Lower lobe of right lung (tissue), 2 donors: Measurements from ENCODE around the gene CELF4. TPM values are rescaled to one million over a fixed set of nuclear protein-coding genes. Genes with fewer than 3 reads are reported as not detected.

ENCODE experiments used
- ATAC-seq, 2 donors: fragments of 200-7000 bp; cut with Tn5 transposase; one replicate each; pipeline ENCODE4 v1.9.1; 2020 to 2022; ENCODE audit warnings: mild to moderate bottlenecking in 2 of 2, moderate library complexity in 2 of 2
- DNase-seq: peaks from one replicate; pipeline ENCODE4 v3.0.0-alpha.2; 2020
- H3K27ac ChIP-seq: fragments of 200-600 bp; one replicate; pipeline ENCODE4 v1.8.0; 2022
- H3K27me3 ChIP-seq: fragments of 200-600 bp; one replicate; pipeline ENCODE4 v1.8.0; 2022; ENCODE audit warnings: low read depth
- H3K36me3 ChIP-seq: fragments of 200-600 bp; one replicate; pipeline ENCODE4 v1.8.0; 2022; ENCODE audit warnings: mild to moderate bottlenecking
- H3K4me1 ChIP-seq: fragments of 200-600 bp; one replicate; pipeline ENCODE4 v1.8.0; 2022
- H3K4me3 ChIP-seq: fragments of 200-600 bp; one replicate; pipeline ENCODE4 v1.8.0; 2022; ENCODE audit warnings: mild to moderate bottlenecking
- H3K9me3 ChIP-seq: fragments of 200-600 bp; one replicate; pipeline ENCODE4 v1.8.0; 2022
- intact Hi-C: fragments of 100-400 bp; cut with DNase I; formaldehyde crosslinking; loops from one replicate; pipeline ENCODE4 v1.11.0; 2022
- total RNA-seq: library from RNA; stranded (reverse); fragmentation: NEBNext Ultra II Directional; extraction: Animal tissue kit (Norgen Biotek cat#: 25700); gene quantifications from one replicate; pipeline ENCODE4 v1.2.1, GENCODE V29; 2021
- TF ChIP-seq, protein P1 (sequence below): fragments of 200-600 bp; IDR thresholded peaks from one replicate; pipeline ENCODE4 v1.8.0; 2022; ENCODE audit warnings: antibody characterized with exemption, mild to moderate bottlenecking
- donor health status: DM: no; HTN: yes; CAD: no; lungs with severe emphysema.

CELF4 gene
- total RNA-seq, 1 donor from 2014 or later = 0.38 TPM

DNA sequence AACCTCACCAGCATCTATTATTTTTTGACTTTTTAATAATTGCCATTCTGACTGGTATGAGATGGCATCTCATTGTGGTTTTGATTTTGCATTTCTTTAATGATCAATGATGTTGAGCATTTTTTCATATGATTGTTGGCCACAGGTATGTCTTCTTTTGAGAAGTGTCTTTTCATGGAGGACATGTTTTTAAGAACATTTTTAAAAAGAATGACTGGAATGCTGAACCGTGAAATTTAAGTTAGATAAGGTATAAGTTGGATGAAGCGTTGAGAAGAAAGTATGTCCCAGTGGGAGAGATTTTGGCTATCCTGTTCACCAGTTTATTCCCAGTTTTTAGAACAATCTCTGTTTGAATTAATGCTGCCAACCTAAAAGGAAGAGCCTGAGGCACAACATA lies 365.9 kb downstream of the CELF4 start:
- Histone ChIP-seq H3K4me3 (no peak overlapping the region), H3K27me3 (no peaks in the 10 kb centered on the region), H3K4me1 (no peaks in the 10 kb centered on the region), H3K9me3 (peaks cover 9% of the 10 kb centered on the region), H3K36me3 (no peaks in the 10 kb centered on the region), H3K27ac (no peak overlapping the region)
- intact Hi-C loops = no loop called here
- ATAC-seq (no peak), DNase-seq (no peak)
- TF ChIP-seq, protein P1, sequence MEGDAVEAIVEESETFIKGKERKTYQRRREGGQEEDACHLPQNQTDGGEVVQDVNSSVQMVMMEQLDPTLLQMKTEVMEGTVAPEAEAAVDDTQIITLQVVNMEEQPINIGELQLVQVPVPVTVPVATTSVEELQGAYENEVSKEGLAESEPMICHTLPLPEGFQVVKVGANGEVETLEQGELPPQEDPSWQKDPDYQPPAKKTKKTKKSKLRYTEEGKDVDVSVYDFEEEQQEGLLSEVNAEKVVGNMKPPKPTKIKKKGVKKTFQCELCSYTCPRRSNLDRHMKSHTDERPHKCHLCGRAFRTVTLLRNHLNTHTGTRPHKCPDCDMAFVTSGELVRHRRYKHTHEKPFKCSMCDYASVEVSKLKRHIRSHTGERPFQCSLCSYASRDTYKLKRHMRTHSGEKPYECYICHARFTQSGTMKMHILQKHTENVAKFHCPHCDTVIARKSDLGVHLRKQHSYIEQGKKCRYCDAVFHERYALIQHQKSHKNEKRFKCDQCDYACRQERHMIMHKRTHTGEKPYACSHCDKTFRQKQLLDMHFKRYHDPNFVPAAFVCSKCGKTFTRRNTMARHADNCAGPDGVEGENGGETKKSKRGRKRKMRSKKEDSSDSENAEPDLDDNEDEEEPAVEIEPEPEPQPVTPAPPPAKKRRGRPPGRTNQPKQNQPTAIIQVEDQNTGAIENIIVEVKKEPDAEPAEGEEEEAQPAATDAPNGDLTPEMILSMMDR = no peak
